ENCODE results near the gene SAA1. TPM values are rescaled to one million over a fixed set of nuclear protein-coding genes. Genes with fewer than 3 reads are reported as not detected.
A peak's percentile ranks its signal among the peaks of the same experiment; 100 is the strongest.

The SAA1 gene
- total RNA-seq, 2 donors from 2014 or later, result not detected

- Mint-ChIP-seq H3K27ac (no peak overlapping the region), H3K4me3 (no peak overlapping the region), H3K36me3 (ENCODE audit: low read depth) (peaks cover 63% of the 10 kb centered on the region), H3K4me1 (no peaks in the 10 kb centered on the region), H3K27me3 (no peaks in the 10 kb centered on the region), H3K9me3 (no peaks in the 10 kb centered on the region)
- ATAC-seq (replicated peaks), result no peak
These were observed 45.9 kb downstream of the SAA1 start for GRCh38 chr11:18312012-18312411.

GRCh38 chr11:18312663-18313420 lies 46.8 kb downstream of the SAA1 start:
- H3K9me3 Mint-ChIP-seq, result no peaks in the 10 kb centered on the region
- H3K27me3 Mint-ChIP-seq, result no peaks in the 10 kb centered on the region
- no peak overlapping the region for H3K27ac Mint-ChIP-seq
- peak; percentile 59 for ATAC-seq (replicated peaks)
- H3K4me1 Mint-ChIP-seq, result no peaks in the 10 kb centered on the region
- peaks cover 63% of the 10 kb centered on the region for H3K36me3 Mint-ChIP-seq (ENCODE audit: low read depth)
- H3K4me3 Mint-ChIP-seq, result no peak overlapping the region

GRCh38 chr11:18313965-18314763 lies 48.1 kb downstream of the SAA1 start:
- Mint-ChIP-seq H3K4me1 (peaks cover 11% of the 10 kb centered on the region), H3K9me3 (no peaks in the 10 kb centered on the region), H3K4me3 (no peak overlapping the region), H3K36me3 (ENCODE audit: low read depth) (peaks cover 62% of the 10 kb centered on the region), H3K27ac (no peak overlapping the region), H3K27me3 (no peaks in the 10 kb centered on the region)
- ATAC-seq (replicated peaks), result no peak

- H3K27ac Mint-ChIP-seq, result no peak overlapping the region
- H3K4me1 Mint-ChIP-seq, result peaks cover 19% of the 10 kb centered on the region
- no peak for ATAC-seq (replicated peaks)
- no peak overlapping the region for H3K4me3 Mint-ChIP-seq
- H3K27me3 Mint-ChIP-seq, result no peaks in the 10 kb centered on the region
- peaks cover 62% of the 10 kb centered on the region for H3K36me3 Mint-ChIP-seq (ENCODE audit: low read depth)
- H3K9me3 Mint-ChIP-seq, result no peaks in the 10 kb centered on the region
These were observed 48.9 kb downstream of the SAA1 start for GRCh38 chr11:18314784-18315523.

GRCh38 chr11:18315893-18316292 lies 49.8 kb downstream of the SAA1 start:
- Mint-ChIP-seq H3K27me3 (no peaks in the 10 kb centered on the region), H3K27ac (no peak overlapping the region), H3K4me3 (no peak overlapping the region), H3K36me3 (ENCODE audit: low read depth) (peaks cover 52% of the 10 kb centered on the region), H3K4me1 (peaks cover 27% of the 10 kb centered on the region), H3K9me3 (no peaks in the 10 kb centered on the region)
- ATAC-seq (replicated peaks), result no peak

GRCh38 chr11:18317551-18317950 lies 51.5 kb downstream of the SAA1 start:
- Mint-ChIP-seq H3K27me3 (no peaks in the 10 kb centered on the region), H3K4me3 (no peak overlapping the region), H3K4me1 (peaks cover 33% of the 10 kb centered on the region), H3K9me3 (no peaks in the 10 kb centered on the region), H3K27ac (peak overlapping the region; percentile 35), H3K36me3 (ENCODE audit: low read depth) (peaks cover 54% of the 10 kb centered on the region)
- no peak for ATAC-seq (replicated peaks)

Other genes starting within 250 kb of the SAA1 start
- gene TPH1, start 220.0 kb upstream of the SAA1 start, total RNA-seq, result under 1 TPM; 0.19 to 0.24 TPM
- gene SAAL1, start 160.2 kb upstream of the SAA1 start, total RNA-seq, result 10 to 100 TPM; 13.3 to 31.1 TPM
- gene MRGPRX3, start 133.7 kb upstream of the SAA1 start, total RNA-seq, result not detected
- gene MRGPRX4, start 93.4 kb upstream of the SAA1 start, total RNA-seq, result not detected
- gene SAA4, start 29.5 kb upstream of the SAA1 start, total RNA-seq, result not detected
- gene SAA2, start 17.6 kb upstream of the SAA1 start, total RNA-seq, result not detected
- gene HPS5, start 55.9 kb downstream of the SAA1 start, total RNA-seq, result 10 to 100 TPM; 17.9 to 23.5 TPM
- gene GTF2H1, start 56.3 kb downstream of the SAA1 start, total RNA-seq, result 10 to 100 TPM; 48.9 to 54.2 TPM
- gene LDHA, start 128.3 kb downstream of the SAA1 start, total RNA-seq, result 1,000 to 10,000 TPM; 1,801 to 2,195 TPM
- under 1 TPM in 1 of 2 donors, not detected in 1; 0.63 TPM for gene LDHC, start 146.1 kb downstream of the SAA1 start, total RNA-seq
- not detected for gene LDHAL6A, start 189.6 kb downstream of the SAA1 start, total RNA-seq

Data from activated T-helper 17 cell treated with anti-CD3 and anti-CD28 coated beads, Interleukin-2, amount 50 U/mL, for 72 hours (primary cell).